K562 (cell line): Measurements from ENCODE around the gene CASKIN1. TPM values are rescaled to one million over a fixed set of nuclear protein-coding genes. Genes with fewer than 3 reads are reported as not detected.
"Not testable (repeated sequence)": the region's sequence is repeated elsewhere in the genome, so short reads cannot be mapped to it uniquely, and the experiment has no call there.

Experiments used
- ATAC-seq: fragments of 200-7000 bp; cut with Tn5 transposase; 3 replicates; pipeline ENCODE4 v1.9.1; 2020; ENCODE audit warnings: moderate library complexity
- BruUV-seq: library from RNA; stranded (reverse); fragments of 400-500 nt; replicated peaks from 2 replicates; lab custom pipeline; 2021; lab: Mats Ljungman, UMichigan
- CTCF ChIA-PET: fragments of 300-600 bp; formaldehyde crosslinking; extraction: SDS; loops from one replicate; lab custom pipeline; 2021; ENCODE audit warnings: low intra/inter-chr PET ratio; lab: Yijun Ruan, JAX
- POLR2A ChIA-PET: fragments of 300-600, 350-650 bp; sonication (Branson Sonifier 250); formaldehyde crosslinking; extraction: SDS; loops from one replicate; lab custom pipeline; 2021; ENCODE audit warnings: antibody characterized with exemption, inconsistent platforms; lab: Yijun Ruan, JAX
- DNase-seq, 4 experiments: peaks; one replicate each; pipeline versions ENCODE4 v3.0.0 to v3.0.0-alpha.2; 2011 to 2018; ENCODE audit warnings: low spot score in 3 of 4, mixed read lengths in 3 of 4; ENCODE audit errors: extremely low read depth in 1 of 4
- FAIRE-seq: peaks from 2 replicates; lab custom pipeline; 2011; peaks lifted over from hg19 to GRCh38; lab: Jason Lieb, UNC
- H2AFZ ChIP-seq: 2 replicates; pipeline ENCODE4 v1.6.0; 2011; ENCODE audit warnings: low read depth, low read length, control low read depth, inconsistent platforms
- H3K27ac ChIP-seq: fragments of 200-600 bp; 3 replicates; pipeline ENCODE4 v1.8.0; 2011; ENCODE audit warnings: low read depth, mild to moderate bottlenecking, control low read depth, inconsistent platforms, low read length, moderate library complexity, mixed read lengths; ENCODE audit errors: extremely low read depth
- H3K27me3 ChIP-seq, 2 experiments: fragments of 300-600 bp in 1 of 2; 2 replicates in 1 of 2; 3 replicates in 1 of 2; pipeline versions ENCODE4 v1.6.0 to v1.8.0; 2011; ENCODE audit warnings: inconsistent platforms in 2 of 2, low read length in 2 of 2, mild to moderate bottlenecking in 1 of 2, mixed read lengths in 1 of 2, moderate library complexity in 1 of 2; ENCODE audit not compliant: control insufficient read depth in 2 of 2, insufficient read depth in 2 of 2
- H3K36me3 ChIP-seq: fragments of 300-600 bp; 3 replicates; pipeline ENCODE4 v1.8.0; 2011; ENCODE audit warnings: mild to moderate bottlenecking, low read length, inconsistent platforms; ENCODE audit not compliant: control insufficient read depth, insufficient read depth
- H3K4me1 ChIP-seq, 2 experiments: fragments of 200-600 bp in 1 of 2; replicated peaks in 1 of 2; 2 replicates in 1 of 2; 3 replicates in 1 of 2; pipeline versions ENCODE4 v1.5.1 to v1.8.0; 2011; ENCODE audit warnings: inconsistent platforms in 2 of 2, low read length in 2 of 2, mild to moderate bottlenecking in 1 of 2, mixed read lengths in 1 of 2, moderate library complexity in 1 of 2; ENCODE audit not compliant: control insufficient read depth in 2 of 2, insufficient read depth in 2 of 2
- H3K4me2 ChIP-seq: 2 replicates; pipeline ENCODE4 v1.6.1; 2011; ENCODE audit warnings: low read length, control low read depth, inconsistent platforms, mixed read lengths; ENCODE audit not compliant: insufficient read depth
- H3K4me3 ChIP-seq: fragments of 200-600 bp; sonication (generic), shearing (Covaris generic); 2 replicates; pipeline ENCODE4 v1.5.1; 2016; ENCODE audit warnings: control low read depth, inconsistent platforms
- H3K79me2 ChIP-seq: fragments of 200-600 bp; 3 replicates; pipeline ENCODE4 v1.8.0; 2011; ENCODE audit warnings: low read length, inconsistent platforms; ENCODE audit not compliant: control insufficient read depth, insufficient read depth
- H3K9ac ChIP-seq, 2 experiments: 2 replicates each; pipeline versions ENCODE4 v1.6.0 to v1.6.1; 2011; ENCODE audit warnings: low read depth in 2 of 2, low read length in 2 of 2, control low read depth in 1 of 2, inconsistent platforms in 1 of 2, mild to moderate bottlenecking in 1 of 2, mixed read lengths in 1 of 2; ENCODE audit not compliant: insufficient read depth in 1 of 2
- H3K9me1 ChIP-seq: one replicate; pipeline ENCODE4 v1.6.0; 2011; ENCODE audit warnings: inconsistent platforms, mild to moderate bottlenecking, low read length, moderate library complexity; ENCODE audit not compliant: control insufficient read depth, insufficient read depth
- H3K9me3 ChIP-seq: replicated peaks from 2 replicates; pipeline ENCODE4 v1.5.1; 2011; ENCODE audit warnings: low read depth, low read length, inconsistent platforms; ENCODE audit not compliant: control insufficient read depth, insufficient read depth
- H4K20me1 ChIP-seq: replicated peaks from 2 replicates; pipeline ENCODE4 v1.6.1; 2011; ENCODE audit warnings: low read length, inconsistent platforms, mixed read lengths; ENCODE audit not compliant: control insufficient read depth, insufficient read depth
- CXXC5 ChIP-seq: fragments of 250-450 bp; sonication (Bioruptor Pico); IDR thresholded peaks from 2 replicates; pipeline ENCODE4 v1.8.0; 2022; ENCODE audit warnings: inconsistent platforms, mild to moderate bottlenecking, moderate library complexity
- EGR1 ChIP-seq: fragments of 450-650 bp; conservative IDR thresholded peaks from 2 replicates; pipeline ENCODE4 v1.6.1; 2017; ENCODE audit warnings: mild to moderate bottlenecking
- GATAD2A ChIP-seq: fragments of 450-650 bp; IDR thresholded peaks from 2 replicates; pipeline ENCODE4 v1.6.1; 2017
- HDAC2 ChIP-seq: fragments of 450-650 bp; IDR thresholded peaks from 2 replicates; pipeline ENCODE4 v1.6.1; 2016; ENCODE audit warnings: mild to moderate bottlenecking
- HNRNPLL ChIP-seq: fragments of 200-400 bp; formaldehyde crosslinking; IDR thresholded peaks from 2 replicates; pipeline ENCODE4 v1.6.1; 2017; ENCODE audit warnings: low read length, low read depth, mild to moderate bottlenecking; ENCODE audit not compliant: poor library complexity, severe bottlenecking
- L3MBTL2 ChIP-seq: fragments of 450-650 bp; IDR thresholded peaks from 2 replicates; pipeline ENCODE4 v1.6.1; 2016; ENCODE audit warnings: mild to moderate bottlenecking, moderate library complexity
- MNT ChIP-seq, 2 experiments: fragments of 450-650 bp; conservative IDR thresholded peaks; 2 replicates each; pipeline ENCODE4 v1.6.1; 2017; ENCODE audit warnings: mild to moderate bottlenecking in 2 of 2, moderate library complexity in 2 of 2
- MYC ChIP-seq, 2 experiments: fragments of 250-450 bp in 1 of 2; sonication (Bioruptor Pico) in 1 of 2; IDR thresholded peaks; 2 replicates each; pipeline versions ENCODE4 v1.5.1 to v1.6.1; 2012 to 2021; ENCODE audit warnings: low read depth in 2 of 2, borderline replicate concordance in 1 of 2, improper control_type of control experiment in 1 of 2, low read length in 1 of 2, mild to moderate bottlenecking in 1 of 2, moderate library complexity in 1 of 2
- NFIC ChIP-seq: fragments of 450-650 bp; IDR thresholded peaks from 2 replicates; pipeline ENCODE4 v1.6.1; 2017; ENCODE audit warnings: mild to moderate bottlenecking, inconsistent platforms
- PHF8 ChIP-seq: fragments of 200-600 bp; sonication (generic); IDR thresholded peaks from 2 replicates; pipeline ENCODE4 v1.6.1; 2012; ENCODE audit warnings: mixed run types, mild to moderate bottlenecking, inconsistent platforms, low read length, moderate library complexity, borderline replicate concordance
- PKNOX1 ChIP-seq: fragments of 450-650 bp; IDR thresholded peaks from 2 replicates; pipeline ENCODE4 v1.6.1; 2016
- POLR2A ChIP-seq: fragments of 450-650 bp; conservative IDR thresholded peaks from 2 replicates; pipeline ENCODE4 v1.6.1; 2016
- RB1 ChIP-seq: fragments of 450-650 bp; IDR thresholded peaks from 2 replicates; pipeline ENCODE4 v1.6.1; 2017; ENCODE audit warnings: low read depth, mild to moderate bottlenecking
- RBFOX2 ChIP-seq: fragments of 200-400 bp; formaldehyde crosslinking; IDR thresholded peaks from 2 replicates; pipeline ENCODE4 v1.6.1; 2017; ENCODE audit warnings: low read depth, mild to moderate bottlenecking, low read length, moderate library complexity
- SRF ChIP-seq, 2 experiments: fragments of 250-450, 450-650 bp in 1 of 2; sonication (Bioruptor Pico) in 1 of 2; sonication (generic) in 1 of 2; formaldehyde crosslinking; IDR thresholded peaks; 2 replicates each; pipeline versions ENCODE4 v1.5.0 to v1.5.1; 2020 to 2022; ENCODE audit warnings: mild to moderate bottlenecking in 1 of 2, missing genetic modification reagents in 1 of 2
- TARDBP ChIP-seq: fragments of 450-650 bp; IDR thresholded peaks from 2 replicates; pipeline ENCODE4 v1.6.1; 2016
- ZNF639 ChIP-seq, 2 experiments: fragments of 200-800 bp in 1 of 2; sonication (Bioruptor generic) in 1 of 2; sonication (generic) in 1 of 2; formaldehyde crosslinking in 1 of 2; IDR thresholded peaks in 1 of 2; conservative IDR thresholded peaks in 1 of 2; 2 replicates each; pipeline versions ENCODE4 v1.5.0 to v1.6.1; 2016 to 2020; ENCODE audit warnings: missing compliant biosample characterization in 1 of 2, missing genetic modification characterization in 1 of 2, missing genetic modification reagents in 1 of 2
- WGBS: fragments of 100-300 bp; shearing (Covaris generic); methylation state at CpG from one replicate; pipeline ENCODE4 v1.1.6; 2016; ENCODE audit warnings: low coverage, mixed read lengths; ENCODE audit not compliant: insufficient coverage; ENCODE audit errors: missing lambda C conversion rate; 5-methylcytosine and 5-hydroxymethylcytosine counted together
- in situ Hi-C: fragments of 300-500 bp; cut with MboI; formaldehyde crosslinking; loops from 4 replicates; pipeline ENCODE4 v1.15.0; 2018; ENCODE audit warnings: inconsistent platforms, mixed read lengths
- intact Hi-C: fragments of 100-400 bp; cut with micrococcal nuclease; formaldehyde crosslinking; loops from 2 replicates; pipeline ENCODE4 v1.14.2; 2022
- polyA plus RNA-seq, 8 experiments: library from polyadenylated mRNA; depleted of rRNA in 4 of 8; stranded (reverse) in 5 of 8; unstranded in 3 of 8; fragments of >200 nt; fragmentation: Nextera tagmentation in 2 of 8; fragmentation: Illumina TruSeq in 1 of 8; extraction: Ambion mirVana in 2 of 8; extraction: Trizol in 1 of 8; gene quantifications; 2 replicates each; pipeline versions ENCODE4 v1.2.1 to v1.2.3, GENCODE V29; 2011 to 2014; ENCODE audit warnings: inconsistent platforms in 1 of 8, missing spikeins in 1 of 8
- total RNA-seq, 7 experiments: library from RNA; depleted of rRNA in 6 of 7; stranded (reverse); fragments of >200 nt in 6 of 7; fragmentation: Illumina TruSeq in 2 of 7; extraction: Trizol in 2 of 7; gene quantifications; 2 replicates each; pipeline versions ENCODE4 v1.2.1 to v1.2.3, GENCODE V29; 2011 to 2021; ENCODE audit warnings: low replicate concordance in 1 of 7

The CASKIN1 gene
- total and polyA plus RNA-seq, 9 of the 15 experiments (the other 6 are each of a cell fraction or from before 2014, with no cell fraction given) = 0.15 to 4.5 (median 1.5) TPM; not detected in 2

DNA sequence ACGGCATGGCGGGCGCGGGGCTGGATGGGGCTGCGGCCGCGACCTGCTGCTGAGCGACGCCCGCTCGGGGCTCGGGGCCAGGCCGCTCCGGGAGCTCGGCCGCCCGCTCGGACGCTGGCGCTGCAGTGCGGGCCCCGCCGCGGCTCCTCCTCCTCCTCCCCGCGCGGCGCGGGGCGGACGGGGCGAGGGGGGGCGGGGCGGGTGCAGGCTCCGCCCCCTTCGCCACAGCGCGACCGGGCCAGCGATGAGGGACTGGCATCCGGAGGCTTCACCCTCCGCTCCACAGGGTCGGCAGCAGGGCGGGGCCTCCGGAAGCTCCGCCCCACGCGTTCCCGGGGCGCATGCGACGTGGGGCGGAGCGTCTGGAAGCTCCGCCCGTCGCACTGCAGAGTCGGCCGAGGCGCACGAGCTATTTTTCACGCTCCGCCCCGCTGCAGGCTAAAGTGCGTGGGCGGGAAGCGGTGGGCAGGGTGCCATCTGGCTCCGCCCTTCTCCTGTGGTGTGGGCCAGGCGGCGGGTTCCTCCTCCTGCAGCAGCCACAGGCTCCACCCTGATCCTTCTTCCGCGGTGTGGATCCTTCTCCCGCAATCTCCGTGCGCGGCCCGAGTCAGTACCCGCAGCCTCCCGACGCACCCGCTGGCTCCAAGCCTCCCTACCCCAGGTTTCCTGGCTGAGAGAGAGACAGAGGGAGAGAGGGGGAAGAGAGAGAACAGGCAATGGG lies 60.5 kb downstream of the CASKIN1 start, which contains the start of gene PKD1:
Gene PKD1, minus strand, starts transcription at position 129 of the 721 bp plus-strand sequence. CDS start 209 bp downstream, outside the sequence.
- Histone ChIP-seq H2AFZ (peak within 1 kb of the TSS; percentile 86), H3K4me3 (peak within 1 kb of the TSS; percentile 42), H3K4me1 (peaks cover 0 to 10% of the 10 kb centered on the region in 2 experiments; a peak in 3 of 5 replicates), H3K9ac (peak within 1 kb of the TSS; percentile 57 to 89), H3K4me2 (peak within 1 kb of the TSS; percentile 63; the same call in 1 of the 2 replicates), H3K27ac (0 out of 3 replicates have a peak within 1 kb of the TSS, but pooled peaks have one; percentile 46)
- H3K36me3 ChIP-seq; H3K79me2 ChIP-seq; H4K20me1 ChIP-seq; H3K9me1 ChIP-seq; H3K9me3 ChIP-seq; H3K27me3 ChIP-seq; intact Hi-C loops; in situ Hi-C loops; BruUV-seq; TF ChIP-seq MYC (CRISPR knock-in tag; IDR thresholded peaks at IDR 0.05; ENCODE audit: borderline replicate concordance, low read depth): not testable (repeated sequence)
- under 1% methylated on average over 20 of the region's 81 CpGs for WGBS
- FAIRE-seq (peak; percentile 85), DNase-seq (peak; percentile 47 to 89 (median 51)), ATAC-seq (peak; percentile 89)
- POLR2A ChIA-PET = interaction anchor here (0.5 to 0.7 kb wide), 3 partner anchors 19 to 383 kb away, joined by 3 to 5 read pairs (median 3); partner anchors contain the start of genes RPS2 and TRAF7
- CTCF ChIA-PET = interaction anchor here (0.6 kb wide), 1 partner anchor 13 kb away, joined by 3 read pairs; no protein-coding TSS in a partner anchor
- peak; percentile 38; the same call in 1 of the 2 replicates for TF ChIP-seq PHF8
- peak; percentile 50; the same call in 1 of the 2 replicates for TF ChIP-seq MYC (IDR thresholded peaks at IDR 0.05; ENCODE audit: low read depth, low read length)
- peak; percentile 71 for TF ChIP-seq RBFOX2
- 0 out of 2 replicates have a peak, but pooled peaks have one; percentile 53 for TF ChIP-seq GATAD2A
- peak; percentile 80 for TF ChIP-seq POLR2A
- peak; percentile 76; the same call in 1 of the 2 replicates for TF ChIP-seq TARDBP
- peak; percentile 85 for TF ChIP-seq CXXC5 (CRISPR knock-in tag)
- peak in 1 of 2 experiments; percentile 34; a peak in 1 of 4 replicates for TF ChIP-seq SRF (CRISPR knock-in tag; IDR thresholded peaks at IDR 0.05)
- TF ChIP-seq MNT (conservative IDR thresholded peaks at IDR 0.05) = peak; percentile 32 to 77; a peak in 2 of 4 replicates
- peak; percentile 50 for TF ChIP-seq HNRNPLL
- 0 out of 2 replicates have a peak, but pooled peaks have one; percentile 21 for TF ChIP-seq RB1
- peak; percentile 61 for TF ChIP-seq L3MBTL2
- peak; percentile 99 for TF ChIP-seq EGR1
- 0 out of 2 replicates have a peak, but pooled peaks have one; percentile 34 for TF ChIP-seq PKNOX1
- peak; percentile 72 for TF ChIP-seq NFIC
- TF ChIP-seq ZNF639 (CRISPR knock-in tag; conservative IDR thresholded peaks at IDR 0.05 in 1 of 2, IDR thresholded peaks at IDR 0.05 in 1 of 2) = peak in 1 of 2 experiments; percentile 64; a peak in 2 of 4 replicates
- peak; percentile 45; the same call in 1 of the 2 replicates for TF ChIP-seq HDAC2
